ENCODE results near the gene AGAP3.

DNA sequence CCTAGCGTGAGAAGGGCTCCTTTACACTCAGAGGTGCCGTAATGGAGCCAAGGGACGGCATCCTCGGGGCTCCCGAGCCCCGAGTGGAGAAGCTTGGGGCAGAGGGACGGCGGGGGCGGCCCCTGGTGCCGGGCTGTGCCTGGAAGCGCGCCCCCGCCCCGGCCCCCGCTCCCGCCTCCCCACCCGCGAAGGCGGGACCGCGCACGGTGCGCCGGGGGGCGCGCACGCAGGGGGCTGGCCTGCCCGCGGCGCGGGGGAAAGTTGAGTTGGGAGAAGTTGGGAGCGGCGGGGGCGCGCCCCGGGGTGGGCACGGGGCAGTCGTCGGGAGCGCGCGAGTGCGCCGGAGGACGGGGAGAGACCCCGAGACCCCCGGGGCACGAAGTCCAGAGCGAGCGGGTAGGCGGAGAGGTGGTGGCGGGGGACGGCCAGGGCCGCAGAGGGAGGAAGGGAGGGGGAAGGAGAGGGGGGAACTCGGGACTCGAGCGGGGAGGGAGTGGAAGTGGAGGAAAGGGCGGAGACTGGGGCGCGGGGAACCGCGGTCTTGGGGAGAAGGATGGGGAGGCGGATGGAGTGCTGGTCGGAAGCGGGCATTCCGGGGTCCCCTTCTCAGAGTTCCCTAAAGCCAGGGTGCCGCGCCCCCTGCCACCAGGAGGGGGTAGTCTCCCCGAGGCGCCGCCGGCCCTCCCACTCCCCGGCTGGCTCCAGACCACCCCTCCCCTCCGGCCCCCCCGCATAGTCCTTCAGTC lies 26.7 kb upstream of the AGAP3 start, which contains the start of gene SLC4A2:
- TF ChIP-seq, protein P1, sequence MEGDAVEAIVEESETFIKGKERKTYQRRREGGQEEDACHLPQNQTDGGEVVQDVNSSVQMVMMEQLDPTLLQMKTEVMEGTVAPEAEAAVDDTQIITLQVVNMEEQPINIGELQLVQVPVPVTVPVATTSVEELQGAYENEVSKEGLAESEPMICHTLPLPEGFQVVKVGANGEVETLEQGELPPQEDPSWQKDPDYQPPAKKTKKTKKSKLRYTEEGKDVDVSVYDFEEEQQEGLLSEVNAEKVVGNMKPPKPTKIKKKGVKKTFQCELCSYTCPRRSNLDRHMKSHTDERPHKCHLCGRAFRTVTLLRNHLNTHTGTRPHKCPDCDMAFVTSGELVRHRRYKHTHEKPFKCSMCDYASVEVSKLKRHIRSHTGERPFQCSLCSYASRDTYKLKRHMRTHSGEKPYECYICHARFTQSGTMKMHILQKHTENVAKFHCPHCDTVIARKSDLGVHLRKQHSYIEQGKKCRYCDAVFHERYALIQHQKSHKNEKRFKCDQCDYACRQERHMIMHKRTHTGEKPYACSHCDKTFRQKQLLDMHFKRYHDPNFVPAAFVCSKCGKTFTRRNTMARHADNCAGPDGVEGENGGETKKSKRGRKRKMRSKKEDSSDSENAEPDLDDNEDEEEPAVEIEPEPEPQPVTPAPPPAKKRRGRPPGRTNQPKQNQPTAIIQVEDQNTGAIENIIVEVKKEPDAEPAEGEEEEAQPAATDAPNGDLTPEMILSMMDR (IDR thresholded peaks at IDR 0.05), result peak; percentile 82
- no peak for TF ChIP-seq EZH2 (IDR thresholded peaks at IDR 0.05; ENCODE audit: borderline replicate concordance, insufficient read depth, low read depth, low read length, poor library complexity, severe bottlenecking)
